Astrocyte (in vitro differentiated cells and primary cell): ENCODE results near the gene CKMT2. TPM values are rescaled to one million over a fixed set of nuclear protein-coding genes. Genes with fewer than 3 reads are reported as not detected.
A peak's percentile ranks its signal among the peaks of the same experiment; 100 is the strongest.

Experiments
- DNase-seq: peaks from one replicate; pipeline ENCODE4 v3.0.0-alpha.2; 2010; ENCODE audit warnings: low read depth
- FAIRE-seq: peaks from 2 replicates; lab custom pipeline; 2011; peaks lifted over from hg19 to GRCh38; lab: Jason Lieb, UNC
- H2AFZ ChIP-seq: 2 replicates; pipeline ENCODE4 v1.6.0; 2012; ENCODE audit warnings: low read depth, low read length, inconsistent platforms
- H3K27ac ChIP-seq: 2 replicates; pipeline ENCODE4 v1.5.1; 2011; ENCODE audit warnings: low read depth, low read length, inconsistent platforms
- H3K27me3 ChIP-seq: 2 replicates; pipeline ENCODE4 v1.6.0; 2011; ENCODE audit warnings: low read length, inconsistent platforms; ENCODE audit not compliant: insufficient read depth
- H3K36me3 ChIP-seq: 2 replicates; pipeline ENCODE4 v1.5.1; 2011; ENCODE audit warnings: low read length, inconsistent platforms; ENCODE audit not compliant: insufficient read depth
- H3K4me1 ChIP-seq: 2 replicates; pipeline ENCODE4 v1.5.1; 2011; ENCODE audit warnings: low read length, inconsistent platforms; ENCODE audit not compliant: insufficient read depth
- H3K4me2 ChIP-seq: 2 replicates; pipeline ENCODE4 v1.6.0; 2012; ENCODE audit warnings: low read length, inconsistent platforms
- H3K4me3 ChIP-seq: 2 replicates; pipeline ENCODE4 v1.5.1; 2011; ENCODE audit warnings: low read depth, mild to moderate bottlenecking, low read length, inconsistent platforms; ENCODE audit not compliant: insufficient read depth
- H3K79me2 ChIP-seq: 2 replicates; pipeline ENCODE4 v1.6.0; 2012; ENCODE audit warnings: mild to moderate bottlenecking, low read length, inconsistent platforms; ENCODE audit not compliant: insufficient read depth
- H3K9ac ChIP-seq: 2 replicates; pipeline ENCODE4 v1.6.0; 2012; ENCODE audit warnings: mild to moderate bottlenecking, low read length, inconsistent platforms
- H3K9me3 ChIP-seq: 2 replicates; pipeline ENCODE4 v1.5.1; 2012; ENCODE audit warnings: low read depth, mild to moderate bottlenecking, low read length, inconsistent platforms; ENCODE audit not compliant: insufficient read depth
- H4K20me1 ChIP-seq: 2 replicates; pipeline ENCODE4 v1.6.0; 2012; ENCODE audit warnings: low read length, inconsistent platforms; ENCODE audit not compliant: insufficient read depth
- H3K27ac Mint-ChIP-seq: one replicate; pipeline ENCODE4 v1.8.0; 2021; ENCODE audit warnings: mild to moderate bottlenecking, mixed read lengths; ENCODE audit not compliant: unreplicated experiment
- H3K27me3 Mint-ChIP-seq: one replicate; pipeline ENCODE4 v1.8.0; 2021; ENCODE audit warnings: low read depth, mixed read lengths; ENCODE audit not compliant: unreplicated experiment
- H3K36me3 Mint-ChIP-seq: one replicate; pipeline ENCODE4 v1.8.0; 2021; ENCODE audit warnings: low read depth, mixed read lengths; ENCODE audit not compliant: unreplicated experiment
- H3K4me1 Mint-ChIP-seq: one replicate; pipeline ENCODE4 v1.8.0; 2021; ENCODE audit warnings: low read depth, mixed read lengths; ENCODE audit not compliant: unreplicated experiment
- H3K4me3 Mint-ChIP-seq: one replicate; pipeline ENCODE4 v1.8.0; 2021; ENCODE audit warnings: mild to moderate bottlenecking, moderate library complexity, mixed read lengths; ENCODE audit not compliant: unreplicated experiment
- H3K9me3 Mint-ChIP-seq: one replicate; pipeline ENCODE4 v1.8.0; 2021; ENCODE audit warnings: mild to moderate bottlenecking, mixed read lengths; ENCODE audit not compliant: unreplicated experiment
- EZH2 ChIP-seq: IDR thresholded peaks from 2 replicates; pipeline ENCODE4 v1.6.1; 2012; ENCODE audit warnings: mild to moderate bottlenecking, low read length, inconsistent platforms; ENCODE audit not compliant: insufficient read depth
- total RNA-seq: library from RNA; stranded (reverse); gene quantifications from 2 replicates; pipeline ENCODE4 v1.2.1, GENCODE V29; 2021
- TF ChIP-seq, protein P1 (sequence below): IDR thresholded peaks from 2 replicates; pipeline ENCODE4 v1.5.1; 2011; ENCODE audit warnings: low read depth, mild to moderate bottlenecking, inconsistent platforms, low read length, moderate library complexity; ENCODE audit not compliant: insufficient read depth

Gene CKMT2
- total RNA-seq, 1 donor from 2014 or later: 0.18 TPM

DNA sequence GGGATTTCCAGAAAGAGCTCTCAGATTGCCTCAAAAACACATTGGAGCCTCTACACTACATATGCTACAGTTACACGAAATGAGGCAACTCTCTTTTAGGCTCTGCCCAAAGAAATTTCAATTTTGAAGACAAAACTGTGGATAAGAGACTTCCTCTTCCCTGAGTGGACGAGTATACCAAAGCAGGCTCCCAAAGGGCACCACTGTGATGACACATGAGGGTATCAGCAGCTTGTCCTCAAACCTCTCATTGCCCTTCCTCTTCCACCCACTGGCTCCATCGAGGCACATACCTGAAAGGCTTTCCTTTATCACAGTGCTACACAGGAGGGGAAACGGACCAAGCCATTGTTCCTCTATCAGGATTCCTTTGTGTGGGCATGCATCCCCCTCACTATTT, 11.3 kb downstream of the CKMT2 start:
- DNase-seq (no peak), FAIRE-seq (no peak)
- H3K27me3 Mint-ChIP-seq: no peaks in the 10 kb centered on the region
- Histone ChIP-seq H2AFZ (no peak overlapping the region), H3K79me2 (no peaks in the 10 kb centered on the region), H3K9ac (no peak overlapping the region), H3K36me3 (no peaks in the 10 kb centered on the region), H4K20me1 (no peaks in the 10 kb centered on the region), H3K4me3 (no peak overlapping the region), H3K4me1 (peaks cover 14% of the 10 kb centered on the region), H3K27ac (no peak overlapping the region), H3K4me2 (no peak overlapping the region), H3K27me3 (no peaks in the 10 kb centered on the region), H3K9me3 (no peaks in the 10 kb centered on the region)
- H3K27ac Mint-ChIP-seq: no peak overlapping the region
- TF ChIP-seq, protein P1, sequence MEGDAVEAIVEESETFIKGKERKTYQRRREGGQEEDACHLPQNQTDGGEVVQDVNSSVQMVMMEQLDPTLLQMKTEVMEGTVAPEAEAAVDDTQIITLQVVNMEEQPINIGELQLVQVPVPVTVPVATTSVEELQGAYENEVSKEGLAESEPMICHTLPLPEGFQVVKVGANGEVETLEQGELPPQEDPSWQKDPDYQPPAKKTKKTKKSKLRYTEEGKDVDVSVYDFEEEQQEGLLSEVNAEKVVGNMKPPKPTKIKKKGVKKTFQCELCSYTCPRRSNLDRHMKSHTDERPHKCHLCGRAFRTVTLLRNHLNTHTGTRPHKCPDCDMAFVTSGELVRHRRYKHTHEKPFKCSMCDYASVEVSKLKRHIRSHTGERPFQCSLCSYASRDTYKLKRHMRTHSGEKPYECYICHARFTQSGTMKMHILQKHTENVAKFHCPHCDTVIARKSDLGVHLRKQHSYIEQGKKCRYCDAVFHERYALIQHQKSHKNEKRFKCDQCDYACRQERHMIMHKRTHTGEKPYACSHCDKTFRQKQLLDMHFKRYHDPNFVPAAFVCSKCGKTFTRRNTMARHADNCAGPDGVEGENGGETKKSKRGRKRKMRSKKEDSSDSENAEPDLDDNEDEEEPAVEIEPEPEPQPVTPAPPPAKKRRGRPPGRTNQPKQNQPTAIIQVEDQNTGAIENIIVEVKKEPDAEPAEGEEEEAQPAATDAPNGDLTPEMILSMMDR: no peak
- no peak for TF ChIP-seq EZH2
- peaks cover 42% of the 10 kb centered on the region for H3K4me1 Mint-ChIP-seq
- H3K4me3 Mint-ChIP-seq: no peak overlapping the region
- no peaks in the 10 kb centered on the region for H3K9me3 Mint-ChIP-seq
- H3K36me3 Mint-ChIP-seq: peaks cover 2% of the 10 kb centered on the region

DNA sequence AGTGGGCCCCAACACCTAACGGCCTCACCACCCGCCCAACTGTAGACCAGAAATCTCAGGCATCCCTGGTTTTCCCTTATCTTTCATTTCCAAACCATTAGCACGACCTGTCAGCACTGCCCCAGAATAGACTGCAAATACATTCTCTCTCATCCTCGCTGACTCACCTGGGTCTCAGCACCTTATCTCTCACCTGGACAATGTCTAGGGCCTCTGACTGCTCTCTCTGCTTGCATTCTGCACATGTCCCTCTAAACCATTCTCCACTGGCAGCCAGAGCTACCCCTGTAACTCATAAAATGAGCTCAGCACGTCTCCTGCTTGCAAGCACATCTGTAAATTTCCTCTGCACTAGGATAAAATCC, 12.7 kb downstream of the CKMT2 start:
- no peak overlapping the region for H3K27ac ChIP-seq
- no peak overlapping the region for H3K4me2 ChIP-seq
- Mint-ChIP-seq H3K4me1 (peaks cover 42% of the 10 kb centered on the region), H3K9me3 (no peaks in the 10 kb centered on the region), H3K36me3 (peaks cover 2% of the 10 kb centered on the region), H3K27me3 (no peaks in the 10 kb centered on the region), H3K4me3 (peak overlapping the region; percentile 6), H3K27ac (peak overlapping the region; percentile 30)
- FAIRE-seq: no peak
- no peak overlapping the region for H3K9ac ChIP-seq
- no peak for TF ChIP-seq EZH2
- TF ChIP-seq, protein P1: no peak
- H3K27me3 ChIP-seq: no peaks in the 10 kb centered on the region
- no peak overlapping the region for H2AFZ ChIP-seq
- no peak overlapping the region for H3K4me3 ChIP-seq
- H3K4me1 ChIP-seq: peaks cover 14% of the 10 kb centered on the region
- H3K9me3 ChIP-seq: no peaks in the 10 kb centered on the region
- no peaks in the 10 kb centered on the region for H3K79me2 ChIP-seq
- no peaks in the 10 kb centered on the region for H3K36me3 ChIP-seq
- no peaks in the 10 kb centered on the region for H4K20me1 ChIP-seq
- DNase-seq: no peak

DNA sequence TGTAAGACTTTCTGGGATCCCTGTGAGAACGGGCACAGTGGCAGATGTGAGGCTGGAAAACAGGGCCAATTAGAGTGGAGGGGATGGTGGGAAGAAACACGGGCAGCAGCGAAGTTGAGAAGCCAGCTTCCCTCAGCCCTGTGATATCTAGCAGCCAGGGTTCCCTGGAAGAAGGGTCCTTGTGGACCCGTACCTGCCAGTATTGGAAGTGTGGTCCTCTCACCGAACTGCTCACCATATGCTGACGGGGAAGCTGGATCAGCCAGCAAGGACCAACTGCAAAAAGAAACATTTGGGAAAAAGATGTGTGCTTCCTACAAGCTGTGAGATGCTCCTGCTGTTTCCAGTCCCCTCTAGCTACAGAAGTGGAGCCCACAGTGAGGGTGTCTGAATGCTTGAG, 13.6 kb downstream of the CKMT2 start:
- FAIRE-seq: no peak
- peaks cover 2% of the 10 kb centered on the region for H3K36me3 Mint-ChIP-seq
- H3K27ac ChIP-seq: no peak overlapping the region
- no peak overlapping the region for H3K4me2 ChIP-seq
- H3K36me3 ChIP-seq: no peaks in the 10 kb centered on the region
- H2AFZ ChIP-seq: no peak overlapping the region
- no peaks in the 10 kb centered on the region for H3K79me2 ChIP-seq
- no peak overlapping the region for H3K9ac ChIP-seq
- H3K9me3 Mint-ChIP-seq: no peaks in the 10 kb centered on the region
- H3K4me3 ChIP-seq: no peak overlapping the region
- peaks cover 14% of the 10 kb centered on the region for H3K4me1 ChIP-seq
- H3K4me1 Mint-ChIP-seq: peaks cover 39% of the 10 kb centered on the region
- no peaks in the 10 kb centered on the region for H3K27me3 ChIP-seq
- DNase-seq: no peak
- peak overlapping the region; percentile 67 for H3K27ac Mint-ChIP-seq
- H3K9me3 ChIP-seq: no peaks in the 10 kb centered on the region
- TF ChIP-seq EZH2: no peak
- TF ChIP-seq, protein P1: no peak
- H3K4me3 Mint-ChIP-seq: no peak overlapping the region
- no peaks in the 10 kb centered on the region for H4K20me1 ChIP-seq
- H3K27me3 Mint-ChIP-seq: no peaks in the 10 kb centered on the region
